Measurements from ENCODE around the gene TTC14.

- TF ChIP-seq POLR2A (IDR thresholded peaks at IDR 0.05) (no peak), CTCF (IDR thresholded peaks at IDR 0.05) (no peak), POLR2AphosphoS5 (IDR thresholded peaks at IDR 0.05) (no peak), EP300 (IDR thresholded peaks at IDR 0.05) (no peak)
These were observed 14.0 kb downstream of the TTC14 start for GRCh38 chr3:180615954-180616353.
